ENCODE measurements around the gene PUM1.

DNA sequence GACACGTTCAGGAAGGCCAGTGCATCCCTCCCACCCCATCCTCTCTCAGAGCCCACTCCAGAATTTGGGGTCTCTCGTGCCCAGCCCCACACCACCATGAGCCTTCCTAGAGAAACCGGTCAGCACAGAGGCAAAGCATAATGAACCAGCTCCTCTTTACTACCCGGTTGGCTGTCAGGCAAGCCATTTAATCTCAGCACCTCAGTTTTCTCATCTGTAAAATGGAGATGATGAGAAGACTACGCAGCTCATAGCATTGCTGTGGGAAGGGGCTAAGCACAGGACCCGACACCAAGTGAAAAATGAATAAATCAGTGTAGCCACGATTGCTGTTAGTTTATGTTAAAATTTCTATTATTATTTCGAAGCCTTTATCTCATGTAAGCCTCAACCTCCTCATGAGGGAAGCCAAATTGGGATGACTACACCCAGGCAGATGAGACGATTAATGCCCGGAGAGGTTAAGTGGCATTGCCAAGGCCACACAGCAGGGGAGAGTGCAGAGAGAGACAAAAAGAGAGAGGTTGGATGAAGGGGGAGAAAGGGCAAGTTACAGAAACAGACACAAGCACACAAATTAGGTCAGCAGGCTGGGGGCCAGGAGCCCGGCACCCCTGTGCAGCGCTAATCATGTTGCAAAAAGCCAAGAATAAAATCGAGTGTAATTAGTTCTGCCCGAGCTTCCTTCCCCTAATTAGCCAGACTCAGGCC is 182.7 kb downstream of the PUM1 start:
- TF ChIP-seq TAF1 (IDR thresholded peaks at IDR 0.05; ENCODE audit: borderline replicate concordance, low read depth, low read length) (no peak), POLR2A (IDR thresholded peaks at IDR 0.05; ENCODE audit: low read depth, low read length) (no peak)

All from GM12892 (cell line).